NCI-H345 treated with DMSO at 0.1 percent for 48 hours (cell line): ENCODE results near the gene IL4.
"Not testable (repeated sequence)": the region's sequence is repeated elsewhere in the genome, so short reads cannot be mapped to it uniquely, and the experiment has no call there.

ENCODE experiments used
- DNase-seq: peaks from one replicate; lab custom pipeline; 2025; ENCODE audit not compliant: unreplicated experiment; lab: John Stamatoyannopoulos, UW

Gene IL4

GRCh38 chr5:132673939-132674630, at the start of gene IL4:
Gene IL4 (plus strand): TSS chr5:132673989. CDS start chr5:132674051, 62 bp downstream.
- no peak for DNase-seq

- DNase-seq, result no peak
Observed at GRCh38 chr5:132627470-132627869, 46.3 kb upstream of the IL4 start.

GRCh38 chr5:132628814-132629213, 45.0 kb upstream of the IL4 start:
- no peak for DNase-seq

GRCh38 chr5:132629230-132629944, 44.4 kb upstream of the IL4 start:
- no peak for DNase-seq

GRCh38 chr5:132633587-132633986, 40.2 kb upstream of the IL4 start:
- not testable (repeated sequence) for DNase-seq

GRCh38 chr5:132635873-132636272, 37.9 kb upstream of the IL4 start:
- DNase-seq, result no peak

- DNase-seq, result no peak
Observed at GRCh38 chr5:132637241-132637640, 36.5 kb upstream of the IL4 start.

- no peak for DNase-seq
Observed at GRCh38 chr5:132639706-132640130, 34.1 kb upstream of the IL4 start.

- DNase-seq, result no peak
Observed at GRCh38 chr5:132640613-132641012, 33.2 kb upstream of the IL4 start.

- no peak for DNase-seq
Observed at GRCh38 chr5:132641241-132641723, 32.5 kb upstream of the IL4 start.

GRCh38 chr5:132641841-132642240, 31.9 kb upstream of the IL4 start:
- no peak for DNase-seq

GRCh38 chr5:132644177-132644576, 29.6 kb upstream of the IL4 start:
- DNase-seq, result no peak

GRCh38 chr5:132646583-132647266, 27.1 kb upstream of the IL4 start:
- no peak for DNase-seq

- no peak for DNase-seq
Observed at GRCh38 chr5:132647473-132647872, 26.3 kb upstream of the IL4 start.

- no peak for DNase-seq
Observed at GRCh38 chr5:132648355-132648754, 25.4 kb upstream of the IL4 start.

- DNase-seq, result no peak
Observed at GRCh38 chr5:132651838-132652469, 21.8 kb upstream of the IL4 start.

- no peak for DNase-seq
Observed at GRCh38 chr5:132653716-132654115, 20.1 kb upstream of the IL4 start.

GRCh38 chr5:132655821-132656773, 17.7 kb upstream of the IL4 start:
- DNase-seq, result no peak

GRCh38 chr5:132656774-132657355, 16.9 kb upstream of the IL4 start:
- no peak for DNase-seq
